Ramos (cell line): ENCODE results near the gene PKM.

Source experiments
- in situ Hi-C: fragments of 300-500 bp; cut with MboI; formaldehyde crosslinking; loops from one replicate; pipeline ENCODE4 v1.14.3; 2022; ENCODE audit warnings: low sequenced_read_pairs; ENCODE audit not compliant: unreplicated experiment

Gene PKM

DNA sequence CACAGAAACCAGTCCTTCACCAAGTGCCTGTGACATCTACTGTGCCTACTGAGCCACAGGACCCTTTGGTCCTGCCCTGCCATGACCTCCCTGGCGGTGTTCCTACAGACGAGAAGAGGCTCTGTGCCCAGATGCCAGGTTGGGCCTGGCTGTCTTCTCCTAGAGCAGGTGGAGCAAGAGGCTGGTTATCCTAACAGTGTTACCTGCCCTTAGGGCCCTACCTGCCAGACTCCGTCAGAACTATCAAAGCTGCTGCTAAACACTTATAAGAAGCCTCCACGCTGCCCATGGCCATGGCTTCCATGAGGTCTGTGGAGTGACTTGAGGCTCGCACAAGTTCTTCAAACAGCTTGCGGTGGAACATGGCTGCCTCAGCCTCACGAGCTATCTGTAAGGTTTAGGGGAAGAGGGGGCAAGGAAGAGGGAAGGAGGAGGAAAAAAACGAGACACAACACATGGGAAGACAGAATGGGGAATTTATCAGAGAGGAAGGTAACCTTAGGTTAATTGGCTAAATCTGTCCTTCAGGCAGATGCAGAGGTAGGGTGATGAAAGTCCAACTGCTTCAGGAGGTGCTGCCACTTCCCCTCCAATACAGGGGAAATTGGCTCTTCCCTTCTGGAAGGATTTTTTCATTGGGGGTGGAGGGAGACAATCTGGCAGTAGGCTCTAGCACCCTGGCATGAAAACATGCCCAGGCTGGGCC lies 28.0 kb downstream of the PKM start:
- in situ Hi-C loops, result no loop called here

DNA sequence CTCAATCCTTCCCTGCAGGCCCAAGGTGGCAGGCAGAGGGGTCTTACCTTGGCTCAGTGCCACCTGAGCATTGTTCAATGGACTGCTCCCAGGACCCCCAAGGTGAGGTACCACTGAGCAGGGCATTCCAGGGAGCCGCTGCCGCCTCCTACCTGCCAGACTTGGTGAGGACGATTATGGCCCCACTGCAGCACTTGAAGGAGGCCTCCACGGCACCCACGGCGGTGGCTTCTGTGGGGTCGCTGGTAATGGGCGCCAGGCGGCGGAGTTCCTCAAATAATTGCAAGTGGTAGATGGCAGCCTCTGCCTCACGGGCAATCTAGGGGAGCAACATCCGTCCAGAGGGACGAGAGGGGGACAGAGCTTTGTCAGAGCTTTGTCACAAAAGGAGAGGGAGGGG lies 28.7 kb downstream of the PKM start:
- in situ Hi-C loops, result no loop called here

- in situ Hi-C loops, result no loop called here
Observed at GRCh38 chr15:72201391-72201921, 29.5 kb downstream of the PKM start.

DNA sequence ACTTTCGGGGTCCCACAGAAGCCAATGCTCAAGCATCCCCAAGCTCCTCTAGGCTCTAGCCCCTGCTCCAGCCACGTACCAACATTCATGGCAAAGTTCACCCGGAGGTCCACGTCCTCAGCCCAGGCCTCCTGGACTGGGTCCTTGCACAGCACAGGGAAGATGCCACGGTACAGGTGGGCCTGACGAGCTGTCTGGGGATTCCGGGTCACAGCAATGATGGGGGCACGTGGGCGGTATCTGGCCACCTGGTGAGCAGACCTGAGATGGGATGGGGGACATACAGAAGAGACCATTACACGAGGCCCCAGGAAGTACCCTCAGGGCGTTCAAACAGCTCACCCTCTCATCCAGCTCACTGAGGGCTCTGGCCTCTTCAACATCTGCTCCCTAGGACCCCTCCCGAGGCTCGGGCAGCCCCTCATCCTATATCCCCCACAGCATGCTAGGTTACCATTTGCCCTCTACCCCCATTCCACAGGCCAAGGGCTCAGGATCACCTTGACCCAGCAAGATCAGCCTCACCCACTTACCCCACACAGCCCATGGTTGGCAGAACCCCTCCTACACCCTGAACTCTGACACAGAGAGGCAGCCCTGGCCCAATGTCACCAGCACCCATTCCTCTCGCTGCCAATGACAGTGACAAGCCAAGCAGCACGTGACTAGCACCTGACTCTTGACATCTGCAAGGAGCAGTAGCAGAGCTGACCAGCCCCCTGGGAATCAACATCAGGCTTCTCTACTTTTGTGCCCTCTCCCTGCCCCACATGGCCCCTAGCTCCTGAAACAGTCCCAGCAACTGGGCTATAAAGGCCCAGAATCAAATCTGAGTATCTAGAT lies 30.4 kb downstream of the PKM start:
- in situ Hi-C loops, result no loop called here

DNA sequence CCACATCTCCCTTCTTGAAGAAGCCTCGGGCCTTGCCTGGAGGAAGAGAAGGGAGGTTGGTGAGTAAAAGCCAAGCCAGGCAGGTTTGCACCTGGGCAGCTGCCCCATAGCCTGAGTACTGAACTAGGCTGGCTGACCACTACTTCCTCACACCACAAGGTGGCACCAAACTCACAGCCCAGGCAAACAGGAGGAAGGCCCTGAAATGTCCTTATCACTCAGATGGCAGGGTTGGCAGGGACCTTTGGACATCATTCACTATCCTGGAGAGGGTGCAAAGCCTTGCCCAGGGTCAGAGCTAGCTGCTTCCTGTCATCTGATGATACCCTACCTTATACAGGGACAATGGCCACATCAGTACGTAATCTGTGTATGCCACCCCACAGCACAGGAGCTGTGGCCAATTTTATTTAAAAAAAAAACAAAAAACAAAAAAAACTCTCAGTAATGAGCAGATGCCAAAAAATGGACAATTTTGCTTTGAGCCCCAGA lies 31.2 kb downstream of the PKM start:
- in situ Hi-C loops, result no loop called here

GRCh38 chr15:72199205-72199515 lies 31.8 kb downstream of the PKM start:
- in situ Hi-C loops, result no loop called here

- in situ Hi-C loops, result no loop called here
Observed at GRCh38 chr15:72198356-72199204, 32.4 kb downstream of the PKM start.

DNA sequence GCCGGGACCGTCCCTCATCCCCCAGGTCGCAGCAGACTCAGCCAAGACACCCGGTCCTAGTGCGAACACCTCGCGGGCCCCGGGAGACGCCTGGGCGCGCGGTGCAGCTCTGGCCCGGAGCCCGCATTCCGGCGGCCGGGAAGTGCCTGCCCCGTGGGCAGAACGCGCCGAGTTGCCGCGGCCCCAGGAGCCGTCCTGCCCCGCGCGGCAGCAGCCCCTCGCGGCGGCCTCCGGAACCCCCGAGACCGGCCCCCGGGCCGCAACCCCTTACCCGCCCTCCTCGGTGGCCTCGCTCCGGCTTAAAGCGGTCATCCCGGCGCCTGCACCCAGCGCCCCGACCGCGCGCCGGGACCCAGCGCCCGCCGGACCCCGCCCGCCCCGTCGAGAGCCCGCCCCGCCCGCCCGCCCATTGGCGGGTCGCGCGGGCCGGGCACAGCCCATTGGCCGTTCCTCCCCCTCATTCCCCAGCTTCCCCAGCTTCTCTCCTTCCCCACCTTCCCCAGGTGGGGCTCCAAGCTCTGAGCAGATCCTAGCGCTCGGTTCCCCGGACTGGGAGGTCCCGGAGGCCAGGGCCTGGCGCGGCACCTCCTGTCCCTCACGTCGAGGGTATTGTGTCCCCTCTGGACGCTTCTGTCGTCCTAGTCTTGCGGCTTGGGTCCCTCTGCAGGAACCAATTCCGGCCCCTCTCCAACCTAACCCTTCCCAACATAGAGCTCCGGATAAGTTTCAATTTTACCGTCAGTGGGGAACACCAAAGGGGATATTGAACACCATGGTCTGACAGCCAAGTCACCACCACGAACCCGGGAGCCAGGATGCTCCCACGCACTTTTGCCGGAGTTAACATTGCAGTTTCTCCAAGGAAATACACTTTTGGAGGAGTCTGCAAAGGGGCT lies 33.3 kb downstream of the PKM start, which contains the start of gene GRAMD2A:
Gene GRAMD2A (minus strand): TSS at position 328 of the 896 bp plus-strand sequence.
- in situ Hi-C loops, result no loop called here

DNA sequence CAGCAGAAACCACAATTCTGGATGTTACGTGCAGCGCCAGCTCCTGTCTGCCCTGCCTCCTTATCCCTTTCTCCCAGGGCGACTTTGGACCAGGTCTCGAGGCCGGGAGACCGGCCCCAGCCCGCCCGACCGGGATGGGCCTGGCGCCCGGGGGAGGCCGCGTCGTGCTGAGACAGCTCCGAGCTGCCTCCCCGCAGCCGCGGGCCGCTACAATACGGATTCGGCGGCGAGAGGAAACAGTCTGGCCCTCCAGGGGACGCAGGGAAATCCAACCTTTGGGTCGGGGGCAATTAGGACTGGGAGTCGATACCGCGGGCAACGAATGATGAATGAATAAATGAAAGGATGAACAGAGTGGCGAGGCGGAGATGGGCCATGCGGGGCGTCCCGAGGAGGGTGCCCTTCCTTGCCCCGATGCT lies 33.9 kb downstream of the PKM start:
- in situ Hi-C loops, result no loop called here

GRCh38 chr15:72196409-72197040 lies 34.5 kb downstream of the PKM start:
- in situ Hi-C loops, result no loop called here

DNA sequence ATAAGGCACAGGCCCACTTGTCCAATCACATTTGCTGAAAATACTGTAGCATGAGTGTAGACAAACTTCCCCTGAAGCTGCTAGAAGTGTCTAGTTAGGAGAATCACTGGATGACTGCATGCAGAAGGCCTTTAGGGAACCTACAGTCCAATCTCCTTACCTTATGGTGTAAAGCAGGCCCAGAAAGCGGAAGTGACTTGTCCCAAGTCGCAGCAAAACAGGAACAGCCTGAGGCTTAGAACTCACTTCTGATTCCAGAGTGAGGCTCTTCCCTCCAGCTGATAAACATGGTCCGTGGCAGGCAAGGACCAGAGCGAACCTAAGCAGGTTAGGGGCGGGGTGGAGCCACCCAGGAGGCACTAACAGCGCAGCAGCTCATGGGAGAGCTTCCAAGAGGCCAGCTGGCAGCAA lies 35.9 kb downstream of the PKM start:
- in situ Hi-C loops, result no loop called here

DNA sequence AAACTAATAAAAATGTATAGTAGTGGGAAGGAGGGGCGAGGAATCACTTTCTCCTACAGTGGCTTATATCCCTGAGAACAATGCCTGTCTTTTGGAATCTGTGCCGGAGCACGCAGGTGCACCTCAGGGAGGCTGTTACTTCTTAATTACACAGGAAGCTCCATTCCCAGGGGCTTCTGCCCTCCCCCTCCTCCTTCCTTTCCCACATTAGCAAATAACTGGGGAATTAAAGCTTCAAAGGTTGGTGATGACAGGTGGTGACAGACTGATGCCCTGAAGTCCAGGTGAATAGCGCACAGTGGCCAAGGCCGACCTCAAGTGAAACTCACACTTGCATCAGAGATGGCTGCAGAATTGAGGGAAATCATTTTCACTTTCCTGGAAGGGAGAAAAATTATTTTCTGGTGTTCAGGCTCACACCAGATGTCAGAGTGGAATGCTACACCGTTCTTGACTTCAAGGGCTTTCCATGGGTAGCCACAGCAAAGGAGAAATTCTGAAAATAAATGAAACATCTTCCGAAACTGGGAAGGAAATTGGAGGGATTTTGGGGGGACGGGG lies 37.1 kb downstream of the PKM start:
- in situ Hi-C loops, result no loop called here

DNA sequence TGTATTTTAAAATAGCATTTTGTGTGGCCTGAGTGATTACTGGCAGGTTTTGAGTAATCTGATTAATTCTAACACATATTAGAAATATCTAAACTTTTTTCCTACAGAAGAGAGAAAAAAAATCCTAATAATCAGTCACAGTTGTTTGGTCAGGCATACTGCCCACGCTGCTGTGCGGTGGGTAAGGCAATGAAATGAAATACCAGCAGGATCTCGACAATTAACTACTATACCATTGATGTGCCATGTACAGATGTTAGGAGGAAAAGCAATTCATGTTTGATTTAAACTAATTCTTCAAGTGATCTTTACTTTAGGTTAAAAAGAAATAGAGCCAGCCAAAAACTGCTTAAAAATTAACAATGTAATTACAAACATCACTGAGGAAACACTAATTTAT lies 38.6 kb downstream of the PKM start:
- in situ Hi-C loops, result no loop called here

DNA sequence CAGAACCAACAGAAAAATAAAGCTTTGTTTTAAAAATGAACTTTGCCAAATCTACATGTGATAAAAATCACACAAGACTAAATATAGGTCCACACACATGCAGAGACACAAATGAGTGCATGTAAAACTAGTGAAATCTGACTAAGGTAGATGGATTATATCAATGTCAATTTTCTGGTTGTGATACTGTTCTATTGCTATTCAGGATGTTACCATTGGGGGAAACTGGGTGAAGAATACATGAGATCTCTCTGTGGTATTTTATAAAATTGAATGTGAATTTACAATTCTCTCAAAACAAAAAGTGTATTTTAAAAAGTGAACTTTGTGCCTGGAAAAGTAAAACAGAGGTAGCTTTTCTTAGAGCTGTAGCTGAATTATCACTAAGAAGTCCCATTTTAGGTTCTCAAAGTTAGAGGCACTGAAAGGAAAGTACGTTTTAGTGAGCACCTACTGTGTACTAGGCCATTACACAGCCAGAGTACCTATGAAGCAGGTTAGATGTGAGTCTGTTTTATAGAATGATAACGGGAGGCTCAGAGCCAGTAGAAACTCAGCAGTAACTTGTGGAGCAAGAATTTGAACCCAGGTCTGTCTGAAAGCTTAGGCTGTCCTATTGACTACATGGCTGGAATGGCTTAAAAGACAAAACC lies 41.6 kb downstream of the PKM start:
- in situ Hi-C loops, result no loop called here

DNA sequence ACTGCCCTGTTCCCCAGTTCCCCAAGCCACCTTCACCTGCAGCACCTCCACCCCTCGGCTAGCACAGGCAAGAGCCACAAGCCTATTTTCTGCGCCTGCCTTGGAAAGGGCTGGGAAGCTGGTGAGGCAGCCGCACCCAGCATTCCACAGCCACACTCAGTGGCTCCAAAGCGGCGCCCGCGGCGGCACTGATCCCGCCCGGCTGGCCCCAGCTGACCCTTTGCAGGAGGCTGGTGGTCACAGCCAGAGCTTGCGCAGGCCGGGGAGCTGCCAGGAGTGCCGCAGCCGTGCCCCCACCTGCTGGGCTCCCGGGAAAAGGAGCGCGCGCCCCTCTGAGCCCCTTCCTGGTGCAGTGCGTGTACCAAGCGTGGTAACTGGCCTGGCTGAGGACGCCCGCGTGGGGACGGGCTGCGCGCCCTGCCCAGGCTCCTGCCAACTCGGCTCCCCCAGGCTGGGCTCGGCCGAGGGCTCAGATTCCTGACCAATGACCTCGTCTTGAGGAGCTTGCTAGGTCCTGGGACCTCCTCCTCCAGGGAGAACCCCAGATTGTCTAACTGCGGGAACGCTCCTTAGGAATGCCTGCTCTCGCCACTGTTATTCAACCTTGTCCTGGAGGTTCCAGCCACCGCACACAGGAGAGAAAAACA lies 46.7 kb downstream of the PKM start:
- in situ Hi-C loops, result no loop called here

DNA sequence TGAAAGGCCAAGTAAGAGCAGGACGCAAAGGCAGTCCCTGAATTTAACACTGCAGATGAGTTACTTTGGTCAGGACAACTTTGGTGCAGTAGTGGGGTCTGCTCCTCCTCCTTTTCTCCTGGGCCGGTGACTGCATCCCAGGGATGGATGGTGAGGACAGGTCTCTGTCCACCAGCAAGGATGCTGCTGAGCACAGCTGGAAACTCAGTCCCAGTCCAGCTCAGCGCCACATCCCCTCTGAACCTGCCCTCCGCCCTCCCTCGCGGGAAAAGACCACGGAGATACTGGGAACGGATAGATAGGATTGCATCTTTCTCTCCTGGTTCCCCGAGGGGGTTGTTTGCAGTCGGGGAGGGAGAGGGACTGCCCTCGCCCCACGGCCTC lies 47.2 kb downstream of the PKM start:
- in situ Hi-C loops, result no loop called here

DNA sequence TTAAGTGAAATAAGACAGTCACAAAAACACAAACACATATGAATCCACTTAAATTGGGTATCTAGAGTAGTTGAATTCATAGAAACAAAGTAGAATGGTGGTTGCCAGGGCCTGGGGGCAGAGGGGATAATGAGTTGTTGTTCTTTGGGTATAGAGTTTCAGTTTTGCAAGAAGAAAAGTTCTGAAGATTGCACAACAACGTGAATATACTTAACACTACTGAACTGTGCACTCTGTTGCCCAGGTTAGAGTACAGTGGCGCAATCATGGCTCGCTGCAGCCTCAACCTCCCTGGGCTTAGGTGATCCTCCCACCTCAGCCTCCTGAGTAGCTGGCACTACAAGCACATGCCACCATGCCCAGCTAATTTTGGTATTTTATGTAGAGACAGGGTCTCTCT lies 48.3 kb downstream of the PKM start:
- in situ Hi-C loops, result no loop called here

GRCh38 chr15:72182244-72182643 lies 48.7 kb downstream of the PKM start:
- in situ Hi-C loops, result no loop called here
